Keratinocyte (primary cell): ENCODE measurements around the gene PRAMEF8. TPM values are rescaled to one million over a fixed set of nuclear protein-coding genes. Genes with fewer than 3 reads are reported as not detected.
"Not testable (repeated sequence)": the region's sequence is repeated elsewhere in the genome, so short reads cannot be mapped to it uniquely, and the experiment has no call there.

ENCODE experiments used
- DNase-seq: peaks from one replicate; pipeline ENCODE4 v3.0.0-alpha.2; 2011; ENCODE audit warnings: low read depth, missing footprints, low spot score
- FAIRE-seq: peaks from 2 replicates; lab custom pipeline; 2011; peaks lifted over from hg19 to GRCh38; lab: Jason Lieb, UNC
- H2AFZ ChIP-seq: 2 replicates; pipeline ENCODE4 v1.6.0; 2012; ENCODE audit warnings: low read length, control low read depth, inconsistent platforms; ENCODE audit not compliant: control insufficient read depth
- H3K27ac ChIP-seq: 2 replicates; pipeline ENCODE4 v1.5.1; 2011; ENCODE audit warnings: low read length; ENCODE audit not compliant: control insufficient read depth, insufficient read depth
- H3K27me3 ChIP-seq: 3 replicates; pipeline ENCODE4 v1.6.0; 2011; ENCODE audit warnings: low read length; ENCODE audit not compliant: control insufficient read depth, insufficient read depth; ENCODE audit errors: extremely low read depth
- H3K36me3 ChIP-seq, 2 experiments: 2 replicates in 1 of 2; 3 replicates in 1 of 2; pipeline ENCODE4 v1.5.1; 2011; ENCODE audit warnings: low read length in 2 of 2, mild to moderate bottlenecking in 1 of 2; ENCODE audit not compliant: control insufficient read depth in 2 of 2, insufficient read depth in 2 of 2; ENCODE audit errors: extremely low read depth in 1 of 2
- H3K4me1 ChIP-seq: 3 replicates; pipeline ENCODE4 v1.5.1; 2011; ENCODE audit warnings: low read length; ENCODE audit not compliant: control insufficient read depth, insufficient read depth; ENCODE audit errors: extremely low read depth
- H3K4me2 ChIP-seq: 3 replicates; pipeline ENCODE4 v1.6.0; 2011; ENCODE audit warnings: low read depth, low read length; ENCODE audit not compliant: control insufficient read depth, insufficient read depth; ENCODE audit errors: extremely low read depth
- H3K4me3 ChIP-seq, 3 experiments: fragments of 200-600 bp in 1 of 3; sonication (generic) in 1 of 3; 2 replicates in 2 of 3; 3 replicates in 1 of 3; pipeline ENCODE4 v1.5.1; 2011 to 2016; ENCODE audit warnings: low read length in 3 of 3, mild to moderate bottlenecking in 3 of 3, control low read depth in 2 of 3, inconsistent platforms in 1 of 3, low read depth in 1 of 3, mixed read lengths in 1 of 3, mixed run types in 1 of 3, moderate library complexity in 1 of 3; ENCODE audit not compliant: control insufficient read depth in 2 of 3, insufficient read depth in 2 of 3; ENCODE audit errors: extremely low read depth in 1 of 3
- H3K79me2 ChIP-seq: 2 replicates; pipeline ENCODE4 v1.6.0; 2012; ENCODE audit warnings: low read length; ENCODE audit not compliant: control insufficient read depth, insufficient read depth
- H3K9ac ChIP-seq: 3 replicates; pipeline ENCODE4 v1.6.0; 2011; ENCODE audit warnings: low read length; ENCODE audit not compliant: control insufficient read depth, insufficient read depth; ENCODE audit errors: extremely low read depth
- H3K9me1 ChIP-seq: 3 replicates; pipeline ENCODE4 v1.6.0; 2011; ENCODE audit warnings: low read length; ENCODE audit not compliant: control insufficient read depth, insufficient read depth; ENCODE audit errors: extremely low read depth
- H3K9me3 ChIP-seq: 2 replicates; pipeline ENCODE4 v1.5.1; 2012; ENCODE audit warnings: low read depth, low read length; ENCODE audit not compliant: control insufficient read depth
- H4K20me1 ChIP-seq: 3 replicates; pipeline ENCODE4 v1.6.0; 2011; ENCODE audit warnings: low read length; ENCODE audit not compliant: control insufficient read depth, insufficient read depth; ENCODE audit errors: extremely low read depth
- dilution Hi-C: fragments of 300-500 bp; cut with MboI; formaldehyde crosslinking; loops from one replicate; pipeline ENCODE4 v1.7.0; 2020; ENCODE audit warnings: low sequenced_read_pairs; ENCODE audit not compliant: extremely low pct_ligation_motif_present
- polyA minus RNA-seq, 3 experiments: library from RNA; depleted of rRNA, polyadenylated mRNA; stranded (reverse); fragments of >200 nt; gene quantifications; 1 replicate in 1 of 3; 2 replicates in 1 of 3; 3 replicates in 1 of 3; pipeline ENCODE4 v1.2.3, GENCODE V29; 2011
- polyA plus RNA-seq, 5 experiments: library from polyadenylated mRNA; depleted of rRNA in 3 of 5; stranded (reverse) in 3 of 5; stranded (forward) in 1 of 5; unstranded in 1 of 5; fragments of >200 nt; gene quantifications; 1 replicate in 1 of 5; 2 replicates in 3 of 5; 3 replicates in 1 of 5; pipeline versions ENCODE4 v1.2.1 to v1.2.3, GENCODE V29; 2011 to 2012; ENCODE audit warnings: missing spikeins in 2 of 5, low read depth in 1 of 5, low replicate concordance in 1 of 5

The PRAMEF8 gene
- polyA plus RNA-seq (not detected in 3 replicates), polyA minus RNA-seq (not detected in 3 replicates)
- polyA plus RNA-seq (2011; ENCODE audit: low read depth), result not detected
- not detected in 2 replicates for polyA plus RNA-seq (2011; cell fraction: cytosol; rRNA removed)
- polyA plus RNA-seq (2011; cell fraction: nucleus; rRNA removed), result not detected in 2 replicates
- not detected in 2 replicates for polyA plus RNA-seq (2012; ENCODE audit: low replicate concordance)
- not detected for polyA minus RNA-seq (2011; cell fraction: cytosol; rRNA and poly(A)+ RNA removed)
- polyA minus RNA-seq (2011; cell fraction: nucleus; rRNA and poly(A)+ RNA removed), result not detected in 2 replicates

- H3K36me3 ChIP-seq, H3K27me3 ChIP-seq, H3K9me1 ChIP-seq, H4K20me1 ChIP-seq, DNase-seq, H3K9ac ChIP-seq, H3K4me1 ChIP-seq, H3K4me2 ChIP-seq, FAIRE-seq, H3K27ac ChIP-seq, H3K4me3 ChIP-seq, H2AFZ ChIP-seq, H3K79me2 ChIP-seq, H3K9me3 ChIP-seq, dilution Hi-C loops: not testable (repeated sequence)
These were observed at the start of gene PRAMEF8 for GRCh38 chr1:13285037-13285436. Gene PRAMEF8 (minus strand): TSS chr1:13285137. CDS start chr1:13284091, 1,046 bp downstream.

- H2AFZ ChIP-seq, H3K9ac ChIP-seq, H3K27me3 ChIP-seq, H3K79me2 ChIP-seq, dilution Hi-C loops, H3K4me1 ChIP-seq, H4K20me1 ChIP-seq, H3K4me3 ChIP-seq, DNase-seq, H3K9me1 ChIP-seq, FAIRE-seq, H3K9me3 ChIP-seq, H3K36me3 ChIP-seq, H3K27ac ChIP-seq, H3K4me2 ChIP-seq: not testable (repeated sequence)
These were observed 30.3 kb upstream of the PRAMEF8 start, which contains the start of gene PRAMEF15 for GRCh38 chr1:13315281-13315680. Gene PRAMEF15 (plus strand): TSS chr1:13315581. CDS start chr1:13318408, 2,827 bp downstream.

- FAIRE-seq, H3K9me3 ChIP-seq, H3K27ac ChIP-seq, H3K36me3 ChIP-seq, H3K27me3 ChIP-seq, H2AFZ ChIP-seq, H4K20me1 ChIP-seq, H3K9ac ChIP-seq, dilution Hi-C loops, H3K4me2 ChIP-seq, H3K4me1 ChIP-seq, H3K9me1 ChIP-seq, H3K4me3 ChIP-seq, DNase-seq, H3K79me2 ChIP-seq: not testable (repeated sequence)
These were observed 18.3 kb upstream of the PRAMEF8 start, which contains the start of gene PRAMEF33 for GRCh38 chr1:13303239-13303638. Gene PRAMEF33 (plus strand): TSS chr1:13303539. CDS start chr1:13305955, 2,416 bp downstream.

GRCh38 chr1:13302197-13302596, 17.3 kb upstream of the PRAMEF8 start:
- H3K27ac ChIP-seq, H3K9me1 ChIP-seq, H2AFZ ChIP-seq, H4K20me1 ChIP-seq, DNase-seq, H3K4me2 ChIP-seq, FAIRE-seq, H3K79me2 ChIP-seq, H3K36me3 ChIP-seq, H3K4me1 ChIP-seq, dilution Hi-C loops, H3K4me3 ChIP-seq, H3K27me3 ChIP-seq, H3K9ac ChIP-seq, H3K9me3 ChIP-seq: not testable (repeated sequence)

GRCh38 chr1:13298699-13299098, 13.8 kb upstream of the PRAMEF8 start:
- DNase-seq, H3K4me1 ChIP-seq, H3K9ac ChIP-seq, dilution Hi-C loops, H2AFZ ChIP-seq, H4K20me1 ChIP-seq, H3K9me3 ChIP-seq, H3K4me3 ChIP-seq, FAIRE-seq, H3K79me2 ChIP-seq, H3K4me2 ChIP-seq, H3K36me3 ChIP-seq, H3K9me1 ChIP-seq, H3K27ac ChIP-seq, H3K27me3 ChIP-seq: not testable (repeated sequence)
